ENCODE measurements around the gene SIRPG. TPM values are rescaled to one million over a fixed set of nuclear protein-coding genes. Genes with fewer than 3 reads are reported as not detected.
"Not testable (repeated sequence)": the region's sequence is repeated elsewhere in the genome, so short reads cannot be mapped to it uniquely, and the experiment has no call there.

Gene SIRPG
- total RNA-seq, 1 donor from 2014 or later: 3.4 TPM

- no peak for DNase-seq (ENCODE audit: low spot score)
Observed at GRCh38 chr20:1671891-1672669, 14.5 kb upstream of the SIRPG start.

- DNase-seq (ENCODE audit: low spot score): no peak
Observed at GRCh38 chr20:1669304-1669703, 11.7 kb upstream of the SIRPG start.

DNA sequence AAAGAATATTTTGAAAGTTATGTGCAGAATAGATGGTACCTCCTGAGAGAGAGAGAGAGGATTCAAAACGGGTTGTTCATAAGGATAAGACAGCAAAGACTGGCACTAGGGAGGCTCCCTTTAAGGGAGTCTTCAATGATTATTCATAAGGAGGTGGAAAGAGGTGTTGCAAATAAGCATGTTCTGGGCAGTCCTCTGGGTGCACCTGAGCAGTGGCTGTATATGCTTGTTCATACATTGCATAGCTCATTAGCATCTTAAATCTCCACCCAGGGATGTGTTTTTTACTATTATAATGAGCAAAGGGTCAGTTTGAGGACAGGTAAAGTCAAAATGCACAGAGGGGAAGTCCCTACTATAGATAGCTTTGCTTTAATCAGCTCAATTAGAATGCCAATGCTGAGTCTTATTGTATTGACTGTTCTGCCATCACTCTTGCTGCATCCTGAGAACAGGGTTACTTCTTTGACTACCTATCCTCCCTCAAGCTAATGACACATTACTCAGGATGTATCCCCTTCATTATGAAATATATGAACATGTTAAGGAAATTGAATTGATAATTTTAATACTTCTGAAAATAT is 10.0 kb upstream of the SIRPG start:
- no peak for DNase-seq (ENCODE audit: low spot score)

- DNase-seq (ENCODE audit: low spot score): no peak
Observed at GRCh38 chr20:1666802-1667201, 9.2 kb upstream of the SIRPG start.

GRCh38 chr20:1665345-1665744 is 7.8 kb upstream of the SIRPG start:
- no peak for DNase-seq (ENCODE audit: low spot score)

DNA sequence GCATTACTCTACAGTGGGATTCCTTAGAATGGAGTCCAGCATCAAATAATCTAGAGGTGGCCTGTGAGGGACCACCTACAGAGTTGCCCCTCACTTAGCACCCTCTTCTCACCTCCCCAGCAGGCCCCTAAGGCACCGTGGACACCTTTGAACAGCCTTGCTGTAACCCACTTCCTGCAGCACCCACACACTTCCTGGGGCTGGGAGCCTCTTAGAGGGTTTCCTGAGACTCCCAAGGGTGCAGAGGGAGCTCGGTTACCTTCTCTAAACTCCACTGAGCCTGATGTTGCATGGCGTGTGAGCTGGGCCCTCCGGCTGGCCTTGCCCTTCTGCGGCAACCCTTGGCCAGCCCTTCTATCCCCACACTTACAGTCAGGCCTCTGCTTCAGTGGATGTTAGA is 7.3 kb upstream of the SIRPG start:
- no peak for DNase-seq (ENCODE audit: low spot score)

DNA sequence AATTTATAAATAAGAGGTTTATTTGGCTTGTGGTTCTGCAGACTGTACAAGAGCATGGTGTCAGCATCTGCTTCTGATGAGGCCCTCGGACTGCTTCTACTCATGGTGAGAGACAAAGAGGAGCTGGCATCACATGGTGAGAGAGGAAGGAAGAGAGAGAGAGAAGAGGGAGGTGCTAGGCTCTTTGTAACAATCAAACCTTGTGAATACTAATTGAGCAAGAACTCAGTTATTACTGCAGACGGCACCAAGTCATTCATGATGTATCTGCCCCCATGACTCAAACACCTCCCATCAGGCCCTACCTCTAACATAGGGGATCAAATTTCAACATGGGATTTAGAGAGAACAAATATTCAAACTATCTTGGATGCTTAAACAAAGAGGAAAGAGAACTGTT is 6.3 kb upstream of the SIRPG start:
- no peak for DNase-seq (ENCODE audit: low spot score)

GRCh38 chr20:1661542-1662299 is 4.1 kb upstream of the SIRPG start:
- DNase-seq (ENCODE audit: low spot score): no peak

DNA sequence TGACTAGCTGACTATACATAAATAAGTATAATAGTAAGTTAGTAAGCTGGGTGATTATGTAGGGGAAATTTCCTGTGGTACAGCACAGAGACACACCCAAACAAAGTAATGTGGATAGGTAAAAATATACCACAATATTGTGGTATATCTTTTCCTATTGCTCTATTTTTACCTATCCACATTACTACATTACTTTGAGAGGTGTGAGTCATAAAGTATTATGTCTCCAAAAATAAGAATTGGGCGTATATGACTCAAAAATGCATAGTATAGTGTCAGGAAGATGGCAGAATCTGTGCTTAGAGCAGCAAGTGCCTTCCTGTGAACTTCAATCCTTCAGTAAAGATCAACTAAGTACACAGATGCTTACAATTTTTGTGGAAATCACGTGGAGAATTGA is 2.7 kb upstream of the SIRPG start:
- DNase-seq (ENCODE audit: low spot score): no peak

DNA sequence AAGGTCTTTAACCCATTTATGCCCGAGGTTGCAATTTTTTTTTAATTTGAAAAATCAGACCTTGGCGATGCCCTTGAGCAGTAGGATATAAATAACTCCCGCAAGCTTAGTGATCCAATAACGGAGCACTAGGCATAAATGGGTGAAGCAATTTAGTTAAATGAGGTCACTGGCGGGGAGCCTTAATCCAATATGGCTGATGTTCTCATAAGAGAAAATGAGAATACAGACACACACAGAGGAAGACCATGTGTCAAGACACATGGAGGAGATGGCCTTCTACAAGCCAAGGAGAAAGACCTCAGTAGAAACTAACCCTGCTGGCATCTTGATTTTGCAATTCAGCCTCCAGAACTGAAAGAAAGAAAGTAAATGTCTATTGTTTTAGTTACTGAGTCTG is 735 bp downstream of the SIRPG start:
- DNase-seq (ENCODE audit: low spot score): no peak

DNA sequence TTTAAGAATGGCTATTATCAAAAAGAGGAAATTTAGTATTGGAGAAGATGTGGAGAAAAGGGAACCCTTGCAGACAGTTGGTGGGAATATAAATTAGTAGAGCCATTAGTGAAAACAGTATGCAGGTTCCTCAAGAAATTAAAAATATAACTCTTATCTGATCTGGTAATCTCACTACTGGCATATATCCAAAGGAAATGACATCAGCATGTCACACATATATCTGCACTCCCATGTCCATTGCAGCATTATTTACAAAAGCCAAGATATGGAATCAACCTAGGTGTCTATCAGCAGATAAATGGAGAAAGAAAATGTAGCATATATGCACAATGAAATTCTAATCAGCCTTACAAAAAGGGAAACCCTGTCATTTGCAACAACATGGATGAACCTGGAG is 2.6 kb downstream of the SIRPG start:
- no peak for DNase-seq (ENCODE audit: low spot score)

DNA sequence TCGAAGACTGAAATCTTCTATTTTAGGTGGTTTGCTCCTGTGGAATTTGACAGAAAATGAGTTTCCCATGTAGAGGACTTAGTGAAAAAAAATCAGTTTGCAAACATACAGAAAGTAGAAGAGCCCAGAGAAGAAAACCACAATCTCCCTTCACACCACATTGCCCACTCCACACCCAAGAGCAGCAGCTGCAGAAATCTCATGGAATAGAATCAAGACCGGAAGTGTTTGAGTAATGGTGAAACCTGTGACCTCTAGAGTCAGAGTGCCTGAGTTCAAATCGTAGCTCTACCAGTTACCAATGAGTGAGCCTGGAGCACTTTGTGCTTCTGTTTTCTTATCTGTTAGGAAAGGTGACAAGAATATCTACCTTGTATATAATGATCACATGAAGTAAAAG is 4.6 kb downstream of the SIRPG start:
- no peak for DNase-seq (ENCODE audit: low spot score)

DNA sequence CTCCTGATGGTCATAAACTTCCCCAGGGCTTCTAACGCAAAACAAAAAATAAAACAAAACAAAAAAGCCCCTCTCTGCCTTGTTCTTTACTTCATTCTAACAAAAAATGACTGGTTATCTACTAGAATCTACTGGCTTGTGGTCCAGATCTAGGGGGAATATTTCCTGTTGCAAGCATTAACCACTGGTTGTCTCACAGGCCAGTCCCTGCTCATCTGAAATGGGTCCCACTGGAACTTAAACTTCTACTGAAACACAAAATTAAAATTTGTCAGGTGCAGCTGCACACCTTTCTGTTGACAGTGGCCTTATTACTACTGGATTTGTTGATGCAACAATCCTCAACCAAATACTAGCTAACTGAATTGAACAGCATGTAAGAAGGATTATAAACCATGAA is 5.5 kb downstream of the SIRPG start:
- no peak for DNase-seq (ENCODE audit: low spot score)

GRCh38 chr20:1651268-1652058 is 6.1 kb downstream of the SIRPG start:
- no peak for DNase-seq (ENCODE audit: low spot score)

- no peak for DNase-seq (ENCODE audit: low spot score)
Observed at GRCh38 chr20:1648101-1648500, 9.5 kb downstream of the SIRPG start.

DNA sequence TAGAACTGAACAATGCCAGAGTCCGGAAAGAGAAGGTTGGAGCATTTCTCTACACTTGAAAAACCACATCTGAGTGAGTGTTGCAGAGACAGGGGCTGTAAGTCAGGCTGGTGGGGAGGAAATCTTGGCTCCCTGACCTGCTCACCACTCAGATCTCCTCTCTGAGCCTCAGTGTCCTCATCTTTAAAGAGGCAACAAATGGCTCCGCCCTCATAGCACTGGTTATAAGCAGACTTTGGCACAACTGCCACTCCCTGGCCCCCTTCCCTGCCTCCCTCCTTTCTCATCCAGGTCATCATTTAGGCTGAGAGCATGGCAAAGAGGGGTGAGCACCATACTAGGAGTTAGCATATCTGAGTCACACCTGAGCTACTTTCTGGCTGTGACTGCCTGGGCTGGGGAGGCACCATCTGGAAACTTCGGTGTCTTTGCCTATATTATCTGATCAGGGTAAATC is 10.6 kb downstream of the SIRPG start:
- no peak for DNase-seq (ENCODE audit: low spot score)

- no peak for DNase-seq (ENCODE audit: low spot score)
Observed at GRCh38 chr20:1644101-1644962, 13.2 kb downstream of the SIRPG start.

- DNase-seq (ENCODE audit: low spot score): not testable (repeated sequence)
Observed at GRCh38 chr20:1638643-1639042, 18.9 kb downstream of the SIRPG start.

GRCh38 chr20:1637755-1638154 is 19.8 kb downstream of the SIRPG start:
- no peak for DNase-seq (ENCODE audit: low spot score)

- no peak for DNase-seq (ENCODE audit: low spot score)
Observed at GRCh38 chr20:1637226-1637625, 20.4 kb downstream of the SIRPG start.

GRCh38 chr20:1636621-1637020 is 21.0 kb downstream of the SIRPG start:
- no peak for DNase-seq (ENCODE audit: low spot score)

Measured in umbilical cord (tissue), 2 donors.